ENCODE data around the gene ADD3. TPM values are rescaled to one million over a fixed set of nuclear protein-coding genes. Genes with fewer than 3 reads are reported as not detected.
"Not testable (repeated sequence)": the region's sequence is repeated elsewhere in the genome, so short reads cannot be mapped to it uniquely, and the experiment has no call there.

ADD3 gene
- total RNA-seq, 1 donor from 2014 or later = 117 TPM

DNA sequence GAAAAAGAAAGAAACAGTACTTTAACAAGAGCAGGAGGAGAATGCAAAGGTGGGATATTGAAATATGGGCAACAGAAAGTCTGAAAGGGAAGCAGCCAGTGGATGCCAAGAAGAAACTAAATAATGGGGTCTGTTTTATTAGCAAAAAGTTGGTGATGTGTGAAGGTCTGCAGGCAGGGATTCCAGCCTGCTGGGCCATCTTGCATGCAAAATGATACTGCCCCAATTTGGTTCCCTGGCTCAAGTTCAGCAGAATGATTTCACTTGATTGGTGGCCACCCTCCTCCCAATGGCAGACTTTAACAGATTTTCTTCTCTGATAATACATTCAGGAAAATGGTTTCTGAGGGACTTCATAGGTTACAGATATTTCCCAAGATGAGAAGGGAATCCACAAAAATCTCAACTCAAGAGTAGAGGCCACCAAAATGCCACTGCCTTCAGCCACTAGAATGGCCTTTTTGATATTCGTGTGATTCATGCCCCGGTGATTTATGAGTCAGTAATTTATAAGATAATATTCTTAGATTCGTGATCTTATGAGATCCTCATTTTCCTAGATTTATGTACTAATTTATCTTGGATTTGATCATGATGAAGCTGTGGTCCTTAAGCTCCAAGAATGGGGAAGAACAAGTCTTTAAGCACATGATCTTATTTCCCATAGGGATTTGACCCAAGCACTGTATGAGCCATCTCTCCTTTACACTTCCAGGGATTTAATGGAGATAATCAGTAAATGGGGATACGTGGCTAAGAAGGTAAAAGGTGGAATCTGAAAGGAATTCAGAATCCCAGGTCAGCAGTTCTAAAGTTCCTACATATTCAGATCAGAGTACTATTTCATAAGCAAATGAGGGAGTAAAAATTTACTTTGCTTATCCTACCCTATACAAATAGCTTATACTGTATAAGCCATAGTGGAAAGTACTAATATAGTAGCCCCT is 32.3 kb upstream of the ADD3 start:
- intact Hi-C loops (cut with micrococcal nuclease) = no loop called here
- DNase-seq = no peak
- no peak for ATAC-seq

DNA sequence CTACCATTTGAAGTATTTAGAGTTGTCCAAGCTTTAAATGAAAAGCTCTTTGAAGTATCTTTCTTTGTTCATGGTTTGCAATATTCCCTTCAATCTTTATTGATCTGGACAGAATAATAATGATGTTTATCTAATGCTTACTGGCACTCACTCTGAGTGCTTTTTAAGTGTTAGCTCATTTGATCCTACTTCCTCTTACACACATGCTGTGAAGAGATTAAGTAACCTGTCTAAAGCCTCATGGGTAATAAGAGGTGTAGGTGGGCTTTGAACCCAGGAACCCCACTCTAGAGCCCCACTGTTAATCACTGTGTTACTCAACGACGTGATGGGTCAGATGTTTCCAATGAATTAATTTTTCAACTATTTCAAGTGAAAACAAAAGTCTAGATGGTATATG is 31.1 kb upstream of the ADD3 start:
- no peak for ATAC-seq
- intact Hi-C loops (cut with micrococcal nuclease) = no loop called here
- no peak for DNase-seq

DNA sequence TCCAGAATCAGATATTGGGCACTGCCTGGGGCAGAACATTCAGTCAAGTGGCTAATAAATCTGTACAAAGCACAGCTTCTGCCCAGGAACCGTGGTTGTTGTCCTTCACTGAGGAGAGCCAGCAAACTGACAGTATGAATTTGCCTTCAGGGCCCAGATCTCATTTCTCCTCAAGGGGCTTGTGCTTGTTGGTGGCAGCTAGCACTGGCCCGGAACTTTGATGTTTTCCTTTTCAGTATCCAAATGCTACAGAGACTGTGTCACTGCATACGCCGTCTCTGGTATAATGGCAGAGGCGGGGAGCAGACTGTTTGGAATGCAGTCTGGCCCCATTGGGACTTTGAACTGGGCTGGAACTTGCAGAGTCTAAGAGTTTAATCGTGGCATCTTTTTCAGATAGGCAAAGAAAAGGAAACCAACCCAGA is 30.4 kb upstream of the ADD3 start:
- peak; percentile 67 for ATAC-seq
- intact Hi-C loops (cut with micrococcal nuclease) = no loop called here
- no peak for DNase-seq

DNA sequence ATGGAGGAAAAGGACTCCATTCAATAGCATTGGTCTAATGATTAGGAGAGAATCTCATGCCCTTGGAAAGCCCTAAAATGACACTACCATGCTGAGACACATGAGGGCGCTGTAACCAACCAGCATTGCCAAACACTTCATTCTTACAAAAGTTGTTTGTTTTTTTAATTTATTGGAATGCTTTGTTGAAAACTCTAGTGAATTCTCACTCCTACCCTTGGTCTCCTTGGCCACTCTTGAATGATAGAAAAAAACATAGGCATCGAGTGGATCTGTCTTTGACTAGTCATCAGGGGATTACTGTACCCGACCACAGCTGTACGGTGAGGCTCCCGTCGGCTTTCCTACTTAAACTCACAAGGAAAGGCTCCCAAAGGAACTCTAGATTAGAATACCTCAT is 29.3 kb upstream of the ADD3 start:
- no peak for DNase-seq
- peak; percentile 42 for ATAC-seq
- intact Hi-C loops (cut with micrococcal nuclease) = no loop called here

DNA sequence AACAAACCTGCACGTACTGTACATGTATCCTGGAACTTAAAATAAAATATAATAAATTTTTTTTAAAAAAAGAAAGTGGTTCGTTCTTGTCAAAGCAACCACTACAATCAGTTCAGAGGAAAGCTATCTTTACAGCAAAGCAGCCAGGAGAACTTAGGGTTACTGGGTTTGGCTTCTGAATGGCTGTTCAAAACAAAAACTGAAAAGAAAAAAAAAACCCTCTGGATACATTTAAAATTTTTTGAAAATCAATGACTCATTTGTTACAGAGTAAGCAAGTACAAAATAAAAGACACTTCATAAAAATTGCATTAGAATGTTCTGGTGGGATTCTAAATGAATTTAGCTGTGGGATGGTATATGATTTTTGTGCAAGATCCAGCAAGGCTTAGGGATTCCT is 28.6 kb upstream of the ADD3 start:
- intact Hi-C loops (cut with micrococcal nuclease) = no loop called here
- ATAC-seq (no peak), DNase-seq (no peak)

DNA sequence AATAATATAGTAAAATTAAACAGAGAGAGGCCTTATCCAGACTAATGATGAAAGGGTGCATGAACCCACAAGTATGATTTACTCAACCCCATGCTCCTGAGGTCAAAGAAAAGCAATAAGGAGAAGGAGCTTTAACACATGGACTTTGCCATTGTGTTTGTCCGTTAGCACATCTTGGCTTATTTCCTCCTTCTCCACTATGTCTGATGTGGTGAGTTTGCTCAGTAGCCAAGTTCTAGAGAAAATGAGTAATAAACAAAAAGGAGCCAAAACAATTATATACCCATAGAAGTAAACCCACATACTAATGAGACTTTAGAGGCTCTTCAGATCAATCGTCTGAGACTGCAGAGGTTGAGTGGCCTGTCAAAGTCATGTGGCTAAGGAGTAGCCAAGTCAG is 26.1 kb upstream of the ADD3 start:
- peak; percentile 34 for ATAC-seq
- intact Hi-C loops (cut with micrococcal nuclease) = no loop called here
- DNase-seq = no peak

DNA sequence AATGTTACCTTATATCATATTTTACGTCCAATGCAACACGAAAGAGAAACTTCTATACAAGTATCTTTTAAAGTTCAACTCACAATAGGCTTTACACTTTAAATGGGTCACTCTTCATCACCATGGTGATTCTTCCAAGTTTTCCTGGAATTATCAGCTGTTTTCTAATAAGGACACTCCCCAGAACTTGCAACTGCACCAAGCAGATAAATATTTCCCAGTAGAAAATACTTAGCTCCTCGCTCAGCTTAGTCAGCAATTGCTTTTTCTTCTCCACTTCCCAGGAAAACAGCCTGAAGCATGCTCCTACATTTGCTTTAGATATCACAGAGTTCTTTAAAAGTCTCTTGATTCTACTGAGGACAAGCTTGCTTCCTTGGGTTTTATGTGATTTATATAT is 25.7 kb upstream of the ADD3 start:
- intact Hi-C loops (cut with micrococcal nuclease) = no loop called here
- ATAC-seq (peak; percentile 83), DNase-seq (no peak)

DNA sequence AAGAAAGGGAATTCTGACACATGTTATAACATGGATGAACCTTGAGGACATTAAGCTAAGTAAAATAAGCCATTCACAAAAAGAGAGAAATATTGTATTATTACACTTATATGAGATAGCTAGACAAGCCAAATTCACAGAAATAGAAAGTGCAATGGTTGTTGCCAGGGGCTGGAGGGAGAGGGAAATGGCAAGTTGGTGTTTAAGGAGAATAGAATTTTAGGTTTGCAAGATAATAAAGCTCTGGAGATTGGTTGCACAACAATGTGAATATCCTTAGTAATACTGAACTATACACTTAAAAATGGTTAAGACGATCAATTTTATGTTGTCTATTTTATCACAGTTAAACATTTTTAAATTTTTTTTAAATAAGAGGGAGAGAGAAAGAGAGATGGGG is 25.0 kb upstream of the ADD3 start:
- DNase-seq = no peak
- intact Hi-C loops (cut with micrococcal nuclease) = no loop called here
- ATAC-seq = no peak

DNA sequence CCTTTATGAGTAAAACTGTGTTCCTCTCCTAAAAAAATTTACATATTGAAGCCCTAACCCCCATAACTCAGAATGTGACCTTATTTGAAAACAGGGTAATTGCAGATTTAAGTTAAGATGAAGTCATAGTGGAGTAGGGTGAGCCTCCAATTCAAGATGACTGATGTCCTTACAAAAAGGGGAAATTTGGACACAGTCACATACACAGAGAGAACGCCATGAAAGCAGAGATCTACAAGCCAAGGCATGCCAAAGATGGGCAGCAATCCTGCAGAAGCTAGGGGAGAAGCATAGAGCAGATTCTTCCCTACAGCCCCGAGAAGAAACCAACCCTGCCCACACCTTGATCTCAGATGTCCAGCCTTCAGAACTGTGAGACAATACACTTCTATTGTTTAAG is 23.8 kb upstream of the ADD3 start:
- ATAC-seq (no peak), DNase-seq (no peak)
- intact Hi-C loops (cut with micrococcal nuclease) = no loop called here

DNA sequence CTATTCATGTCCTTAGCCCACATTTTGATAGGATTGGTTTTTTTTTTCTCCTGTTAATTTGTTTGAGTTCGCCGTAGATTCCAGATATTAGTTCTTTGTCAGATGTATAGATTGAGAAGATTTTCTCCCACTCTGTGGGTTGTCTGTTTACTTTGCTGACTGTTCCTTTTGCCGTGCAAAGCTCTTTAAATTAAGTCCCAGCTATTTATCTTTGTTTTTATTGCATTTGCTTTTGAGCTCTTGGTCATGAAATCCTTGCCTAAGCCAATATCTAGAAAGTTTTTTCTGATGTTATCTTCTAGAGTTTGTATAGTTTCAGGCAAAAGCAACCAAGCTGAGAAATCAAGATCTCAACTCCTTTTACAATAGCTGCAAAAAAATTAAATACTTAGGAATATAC is 22.0 kb upstream of the ADD3 start:
- ATAC-seq; intact Hi-C loops (cut with micrococcal nuclease); DNase-seq: not testable (repeated sequence)

DNA sequence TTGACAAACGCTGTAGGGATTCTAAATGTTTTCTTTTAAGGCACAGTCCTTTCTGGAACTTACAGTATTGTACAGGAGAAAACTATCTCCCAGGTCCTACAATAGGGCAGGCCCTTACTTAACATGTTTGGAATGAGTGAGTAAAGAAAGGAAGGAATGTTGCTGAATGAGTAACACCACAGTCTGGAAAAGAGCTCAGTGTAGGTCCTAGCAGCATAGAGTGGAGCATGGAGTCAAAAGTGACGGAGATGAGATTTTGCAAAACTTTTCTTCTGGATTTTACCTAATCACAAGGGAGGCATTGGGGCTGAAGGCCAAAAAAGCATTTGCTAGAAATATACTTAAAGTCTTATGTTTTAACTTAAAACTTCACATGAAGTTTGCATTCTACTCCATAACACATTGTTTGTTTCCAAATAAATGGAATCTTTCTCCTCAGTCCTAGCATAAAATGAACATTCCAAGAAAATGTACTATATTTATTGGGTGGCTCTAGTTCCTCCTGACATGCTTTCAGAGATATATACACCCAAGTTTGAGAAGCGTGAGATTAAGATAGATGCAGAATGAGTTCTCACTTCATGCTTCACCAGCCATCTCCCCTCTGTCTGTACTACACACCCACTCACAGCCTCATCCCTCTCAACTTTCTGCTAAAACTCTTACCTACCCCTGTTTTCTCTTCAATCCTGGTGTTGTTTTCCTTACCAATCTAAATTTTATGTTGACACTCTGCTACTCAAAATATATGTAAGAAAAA is 20.2 kb upstream of the ADD3 start:
- peak; percentile 46 for ATAC-seq
- no peak for DNase-seq
- intact Hi-C loops (cut with micrococcal nuclease) = no loop called here

DNA sequence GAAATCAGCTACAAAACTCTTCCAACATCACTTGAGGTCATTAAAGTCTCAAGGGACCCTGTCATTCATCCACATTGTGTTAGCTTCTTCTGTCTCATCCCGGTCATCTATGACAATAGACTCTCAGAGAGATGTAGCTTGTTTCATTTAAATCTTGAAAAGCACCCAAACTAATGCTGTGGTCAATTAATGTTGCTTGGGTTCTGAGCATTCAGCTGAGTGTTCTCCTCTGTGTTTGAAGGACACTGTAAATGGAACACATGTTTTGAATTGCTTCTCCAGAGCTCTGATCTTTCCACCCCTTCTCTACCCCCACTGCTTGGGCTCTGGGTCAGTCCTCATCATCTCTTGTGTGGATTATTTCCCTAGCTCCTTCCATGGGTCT is 19.6 kb upstream of the ADD3 start:
- no peak for ATAC-seq
- no peak for DNase-seq
- intact Hi-C loops (cut with micrococcal nuclease) = no loop called here

DNA sequence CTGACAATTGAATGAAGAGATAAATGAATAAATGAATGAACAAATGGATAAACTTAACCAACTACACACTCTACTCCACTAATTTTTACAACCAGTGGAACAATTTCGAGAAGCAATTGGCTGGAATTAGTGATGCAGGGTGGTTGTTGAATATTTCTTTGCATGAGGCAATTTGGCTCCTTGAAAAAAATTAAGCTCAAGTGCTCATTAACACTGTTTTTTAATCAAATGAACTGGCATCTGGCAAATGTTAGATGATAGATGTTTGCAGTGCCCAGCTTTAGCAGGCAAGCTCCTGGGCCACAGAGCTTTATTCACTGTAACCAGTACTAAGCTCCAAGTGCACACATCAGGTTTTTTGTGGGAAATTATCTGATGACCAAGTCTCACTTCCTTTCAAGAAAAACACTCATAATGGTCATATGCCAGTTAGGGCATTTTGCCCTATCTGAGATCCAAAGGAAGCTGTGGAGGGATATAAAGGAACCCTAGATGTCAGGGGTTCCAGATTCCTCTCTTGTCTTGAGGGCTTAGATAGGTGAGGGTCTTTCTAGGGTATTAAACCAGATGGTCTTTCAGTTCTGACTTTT is 16.4 kb upstream of the ADD3 start:
- intact Hi-C loops (cut with micrococcal nuclease) = no loop called here
- DNase-seq = no peak
- no peak for ATAC-seq

DNA sequence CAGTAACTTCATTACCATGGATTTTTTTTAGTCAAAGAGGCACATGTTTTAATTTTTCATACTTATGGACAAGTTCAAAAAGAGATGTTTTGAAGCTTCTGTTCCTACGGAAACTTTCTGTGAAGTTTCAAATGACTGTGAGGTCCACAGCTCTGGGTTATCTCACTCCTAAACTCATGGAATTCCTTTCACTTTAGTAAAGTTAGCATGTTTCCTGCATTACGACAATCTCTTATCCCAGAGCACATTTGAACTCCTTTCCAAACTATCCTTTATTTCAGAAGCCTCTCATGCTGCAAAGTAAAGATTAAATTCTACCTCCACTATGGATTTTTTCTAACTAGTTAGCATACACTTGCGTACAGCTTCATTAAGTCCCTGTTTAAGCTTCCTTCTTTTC is 15.3 kb upstream of the ADD3 start:
- intact Hi-C loops (cut with micrococcal nuclease) = no loop called here
- DNase-seq = no peak
- ATAC-seq = peak; percentile 37

DNA sequence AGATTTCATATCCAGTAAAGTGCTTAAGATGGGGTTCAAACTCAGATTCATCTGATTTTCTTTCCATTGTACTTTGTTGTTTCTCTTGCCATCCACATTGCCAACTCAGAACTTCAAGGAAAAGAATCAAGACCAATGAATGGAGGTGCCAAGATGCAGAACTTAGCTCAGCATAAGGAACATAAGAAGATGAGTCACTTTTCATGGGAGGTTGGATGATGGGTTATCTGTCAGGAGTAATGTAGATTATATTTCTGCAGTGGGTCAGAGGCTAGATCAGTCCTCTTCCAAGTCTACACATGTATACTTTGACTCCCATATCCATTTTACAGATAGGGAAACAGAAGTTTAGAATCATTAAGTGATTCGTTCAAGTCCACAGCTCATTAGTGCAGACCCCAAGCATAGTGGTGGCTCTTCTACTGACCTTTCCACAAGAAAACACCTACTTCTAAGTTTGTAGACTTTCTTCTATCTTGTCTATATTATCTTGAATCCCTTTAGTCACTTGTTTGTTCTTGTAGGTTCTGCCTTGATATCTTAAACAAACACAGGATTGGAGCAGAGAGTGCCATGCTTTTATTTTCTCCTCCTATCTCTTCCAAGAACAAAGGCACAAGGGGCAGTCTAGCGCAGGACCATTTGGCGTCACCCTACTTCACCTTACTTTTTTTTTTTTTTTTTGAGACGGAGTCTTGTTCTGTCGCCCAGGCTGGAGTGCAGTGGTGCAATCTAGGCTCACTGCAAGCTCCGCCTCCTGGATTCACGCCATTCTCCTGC is 14.0 kb upstream of the ADD3 start:
- ATAC-seq (no peak), DNase-seq (no peak)
- intact Hi-C loops (cut with micrococcal nuclease) = no loop called here

DNA sequence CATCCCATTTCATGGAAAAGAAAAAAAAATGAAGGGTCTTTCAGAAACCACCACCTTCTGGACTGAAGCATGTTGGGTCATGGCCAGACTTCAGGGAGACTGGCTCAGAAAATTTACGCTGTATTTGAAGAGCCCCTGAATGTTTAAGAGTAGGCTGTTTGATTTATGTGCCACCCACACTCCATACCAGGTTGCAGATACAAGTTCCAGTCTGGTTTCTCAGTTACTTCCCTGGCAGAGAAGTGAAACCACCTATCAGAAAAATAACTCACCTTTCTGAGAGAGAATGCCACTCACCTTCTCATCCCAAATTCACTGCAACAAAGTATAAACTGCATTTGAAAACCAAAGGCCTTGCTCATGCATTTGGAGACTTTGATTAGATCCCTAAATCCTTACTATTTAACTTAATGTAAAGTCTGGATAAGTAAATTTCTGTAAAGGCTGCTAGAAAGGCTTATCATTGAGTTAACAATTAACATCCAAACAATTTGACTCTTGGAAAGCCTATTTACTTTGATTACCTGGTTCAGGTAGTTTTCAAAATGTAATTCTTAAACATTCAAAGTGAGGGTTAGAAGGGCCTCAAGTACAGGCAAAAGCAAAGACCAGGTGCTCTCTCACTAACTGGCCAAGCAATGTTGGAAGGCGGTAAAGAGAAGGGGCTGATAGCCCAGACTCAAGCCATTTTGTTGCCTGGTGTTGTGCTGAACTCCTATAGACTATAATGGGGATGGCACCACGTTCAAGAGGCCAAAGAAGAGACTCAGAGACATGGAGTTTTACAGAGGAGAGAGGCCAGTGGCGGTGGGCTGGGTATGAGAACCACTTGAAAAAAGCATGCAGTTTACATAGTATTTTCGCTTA is 12.8 kb upstream of the ADD3 start:
- no peak for ATAC-seq
- no peak for DNase-seq
- intact Hi-C loops (cut with micrococcal nuclease) = no loop called here

DNA sequence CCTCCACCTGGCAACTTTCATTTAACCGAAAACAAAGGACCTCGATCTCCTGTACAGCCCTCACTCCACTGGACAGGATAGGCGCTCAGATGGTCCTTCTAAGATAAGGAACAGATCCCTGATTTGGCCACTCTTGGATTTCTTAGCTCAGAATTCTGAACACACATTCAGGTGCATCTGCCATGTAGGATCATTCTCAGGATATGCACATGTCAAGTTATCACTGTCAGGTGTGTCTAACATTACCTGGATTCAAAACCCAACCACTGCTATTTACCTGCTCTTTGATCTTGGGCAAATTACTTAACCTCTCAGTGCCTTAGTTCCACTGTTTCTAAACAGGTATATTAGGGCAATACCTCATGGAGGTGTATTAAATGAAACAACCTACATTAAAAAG is 12.2 kb upstream of the ADD3 start:
- intact Hi-C loops (cut with micrococcal nuclease) = no loop called here
- ATAC-seq (no peak), DNase-seq (no peak)

DNA sequence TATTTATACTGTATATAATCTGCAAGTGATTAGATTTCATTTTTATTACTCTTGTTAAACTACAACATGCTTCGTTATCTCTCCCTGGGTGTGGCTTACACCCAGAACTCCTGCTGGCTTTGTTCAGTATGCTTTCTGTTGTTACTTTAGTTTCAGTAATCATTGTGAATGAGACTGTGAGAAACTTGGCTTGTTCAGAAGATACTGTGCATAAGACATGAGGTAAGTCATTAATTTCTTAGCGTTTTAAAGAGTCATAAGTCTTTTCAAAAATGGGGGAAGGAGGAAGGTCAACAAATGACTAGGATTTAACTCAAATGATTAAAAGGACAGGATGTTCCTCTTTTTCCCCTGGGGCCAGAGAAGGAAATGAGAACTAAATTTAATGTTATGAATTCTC is 11.6 kb upstream of the ADD3 start:
- ATAC-seq (peak; percentile 52), DNase-seq (no peak)
- intact Hi-C loops (cut with micrococcal nuclease) = no loop called here

DNA sequence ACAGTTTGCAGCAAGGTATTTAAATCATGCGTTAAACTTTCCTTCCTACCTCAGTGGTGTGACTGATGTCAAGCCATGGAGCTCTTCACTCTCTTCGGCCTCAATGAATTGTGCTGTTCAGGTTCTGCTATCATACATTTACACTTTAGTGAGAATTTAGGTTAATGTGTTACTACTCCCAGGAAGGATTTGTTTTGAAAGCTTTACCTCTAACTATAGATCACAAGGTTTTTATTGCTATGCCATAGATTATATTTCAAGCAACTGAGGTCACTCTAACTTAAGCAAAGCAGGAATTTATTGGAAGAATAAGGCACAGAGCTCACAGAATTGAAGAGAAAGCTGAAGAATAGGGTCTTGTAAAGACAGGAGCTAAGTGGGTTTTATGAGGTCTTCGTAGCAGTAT is 11.0 kb upstream of the ADD3 start:
- ATAC-seq (no peak), DNase-seq (no peak)
- intact Hi-C loops (cut with micrococcal nuclease) = no loop called here
